H1 (cell line): ENCODE results near the gene NPPA.

Experiments used
- CEBPB ChIP-seq: IDR thresholded peaks from 2 replicates; pipeline ENCODE4 v1.6.1; 2012; ENCODE audit warnings: low read depth, low read length
- CTCF ChIP-seq, 3 experiments: IDR thresholded peaks; 1 replicate in 2 of 3; 2 replicates in 1 of 3; pipeline versions ENCODE4 v1.5.1 to v1.6.1; 2011; ENCODE audit warnings: low read length in 3 of 3, mild to moderate bottlenecking in 3 of 3, inconsistent platforms in 2 of 3, low read depth in 1 of 3, moderate library complexity in 1 of 3; ENCODE audit not compliant: insufficient read depth in 1 of 3; ENCODE audit errors: control extremely low read depth in 1 of 3
- SIX5 ChIP-seq: IDR thresholded peaks from 2 replicates; pipeline ENCODE4 v1.6.1; 2011; ENCODE audit warnings: mild to moderate bottlenecking, low read depth, low read length
- TF ChIP-seq, protein P1 (sequence below): IDR thresholded peaks from 2 replicates; pipeline ENCODE4 v1.6.1; 2012; ENCODE audit warnings: inconsistent platforms

GRCh38 chr1:11797525-11798216, 49.9 kb downstream of the NPPA start:
- no peak for TF ChIP-seq CEBPB
- TF ChIP-seq CTCF (IDR thresholded peaks at IDR 0.05; ENCODE audit: control extremely low read depth in 1 of 3, insufficient read depth in 1 of 3, low read depth in 1 of 3, low read length in 3 of 3), result no peak
- no peak for TF ChIP-seq SIX5
- TF ChIP-seq, protein P1, sequence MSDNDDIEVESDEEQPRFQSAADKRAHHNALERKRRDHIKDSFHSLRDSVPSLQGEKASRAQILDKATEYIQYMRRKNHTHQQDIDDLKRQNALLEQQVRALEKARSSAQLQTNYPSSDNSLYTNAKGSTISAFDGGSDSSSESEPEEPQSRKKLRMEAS, result no peak
